Loucy (cell line): ENCODE measurements around the gene TRRAP.

Experiments
- EZH2phosphoT487 ChIP-seq: fragments of 200-600 bp; IDR thresholded peaks from 2 replicates; pipeline ENCODE4 v1.6.1; 2018; ENCODE audit warnings: antibody characterized with exemption, mild to moderate bottlenecking, moderate library complexity, borderline replicate concordance
- TF ChIP-seq, protein P1 (sequence below): fragments of 200-600 bp; sonication (generic); conservative IDR thresholded peaks from 2 replicates; pipeline ENCODE4 v1.5.1; 2014; ENCODE audit warnings: mild to moderate bottlenecking, antibody characterized with exemption, low read length

DNA sequence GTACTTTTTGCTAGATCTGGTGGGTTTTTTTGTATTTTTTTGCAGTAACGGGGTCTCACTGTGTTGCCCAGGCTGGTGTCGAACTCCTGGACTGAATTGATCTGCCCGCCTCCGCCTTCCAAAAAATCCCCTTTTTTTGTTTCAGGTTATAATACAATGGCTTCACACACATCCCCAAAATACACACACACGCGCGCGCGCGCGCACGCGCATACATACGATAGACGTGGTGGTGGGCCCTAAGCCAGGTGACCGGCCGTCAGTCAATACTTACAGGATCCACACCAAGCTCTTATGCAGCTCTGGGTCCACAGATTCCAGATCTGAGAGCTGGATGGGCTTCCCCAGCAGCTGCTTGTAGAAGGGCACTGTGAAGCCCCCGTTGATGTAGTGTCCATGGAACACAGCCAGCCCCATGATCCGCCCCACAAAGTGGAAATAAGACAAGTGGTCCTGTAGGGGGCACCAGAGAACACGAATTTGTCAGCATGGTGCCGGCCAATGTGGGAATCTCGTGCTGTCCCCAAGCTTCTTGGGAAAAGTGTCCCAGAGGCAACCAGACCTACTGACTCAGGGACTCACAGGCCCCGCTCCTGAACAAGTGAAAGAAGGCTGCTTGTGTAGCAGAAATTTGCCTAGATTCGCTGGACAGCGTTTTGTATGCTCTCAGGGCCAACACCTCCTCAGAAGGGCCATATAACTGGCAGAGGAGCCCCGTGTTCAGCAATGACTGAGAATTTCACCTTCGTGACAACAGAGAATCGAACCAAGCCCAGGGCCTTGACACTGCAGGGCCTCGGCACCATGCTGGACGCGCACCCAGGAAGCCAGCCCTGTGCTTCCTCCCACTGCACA is 162.0 kb downstream of the TRRAP start:
- TF ChIP-seq, protein P1, sequence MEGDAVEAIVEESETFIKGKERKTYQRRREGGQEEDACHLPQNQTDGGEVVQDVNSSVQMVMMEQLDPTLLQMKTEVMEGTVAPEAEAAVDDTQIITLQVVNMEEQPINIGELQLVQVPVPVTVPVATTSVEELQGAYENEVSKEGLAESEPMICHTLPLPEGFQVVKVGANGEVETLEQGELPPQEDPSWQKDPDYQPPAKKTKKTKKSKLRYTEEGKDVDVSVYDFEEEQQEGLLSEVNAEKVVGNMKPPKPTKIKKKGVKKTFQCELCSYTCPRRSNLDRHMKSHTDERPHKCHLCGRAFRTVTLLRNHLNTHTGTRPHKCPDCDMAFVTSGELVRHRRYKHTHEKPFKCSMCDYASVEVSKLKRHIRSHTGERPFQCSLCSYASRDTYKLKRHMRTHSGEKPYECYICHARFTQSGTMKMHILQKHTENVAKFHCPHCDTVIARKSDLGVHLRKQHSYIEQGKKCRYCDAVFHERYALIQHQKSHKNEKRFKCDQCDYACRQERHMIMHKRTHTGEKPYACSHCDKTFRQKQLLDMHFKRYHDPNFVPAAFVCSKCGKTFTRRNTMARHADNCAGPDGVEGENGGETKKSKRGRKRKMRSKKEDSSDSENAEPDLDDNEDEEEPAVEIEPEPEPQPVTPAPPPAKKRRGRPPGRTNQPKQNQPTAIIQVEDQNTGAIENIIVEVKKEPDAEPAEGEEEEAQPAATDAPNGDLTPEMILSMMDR, result peak; percentile 80
- no peak for TF ChIP-seq EZH2phosphoT487
